HG02870 (cell line): Measurements from ENCODE around the gene PRLR.
"Not testable (repeated sequence)": the region's sequence is repeated elsewhere in the genome, so short reads cannot be mapped to it uniquely, and the experiment has no call there.

Experiments used
- ATAC-seq: cut with Tn5 transposase; IDR thresholded peaks from one replicate; pipeline ENCODE4 v1.9.1; 2021; ENCODE audit warnings: mild to moderate bottlenecking, moderate library complexity; ENCODE audit not compliant: unreplicated experiment

Gene PRLR

DNA sequence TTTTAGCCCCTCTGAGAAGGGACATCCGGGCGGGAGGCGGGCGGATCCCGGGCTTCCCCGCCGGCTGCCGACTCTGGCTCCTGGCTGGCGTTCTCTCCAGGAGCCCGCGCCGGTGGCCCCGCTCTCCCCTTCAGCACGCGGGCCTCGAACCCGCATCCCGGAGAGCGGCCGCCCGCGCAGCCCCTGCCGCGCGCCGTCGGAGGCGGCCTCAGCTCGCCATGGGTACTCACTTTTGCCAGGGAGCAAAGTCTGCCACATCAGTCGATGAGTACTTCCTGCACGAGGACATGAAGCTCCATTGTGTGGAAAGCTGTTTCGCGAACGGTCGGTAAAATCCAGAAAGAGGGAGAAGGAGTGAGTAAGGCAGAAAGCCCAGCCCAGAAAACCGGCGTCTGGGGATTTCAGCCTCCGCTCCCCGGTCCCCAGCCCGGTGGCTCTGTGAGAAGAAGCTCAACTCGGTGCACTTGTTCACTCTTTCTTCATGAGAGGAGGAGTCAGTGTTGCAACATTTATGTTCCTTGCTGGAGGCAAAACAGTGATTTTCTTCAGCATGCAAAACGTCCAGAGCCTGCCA is at the start of gene PRLR:
PRLR (minus strand) TSS at position 450 of the 574 bp plus-strand sequence. CDS start 140,867 bp downstream, outside the sequence.
- ATAC-seq = no peak

DNA sequence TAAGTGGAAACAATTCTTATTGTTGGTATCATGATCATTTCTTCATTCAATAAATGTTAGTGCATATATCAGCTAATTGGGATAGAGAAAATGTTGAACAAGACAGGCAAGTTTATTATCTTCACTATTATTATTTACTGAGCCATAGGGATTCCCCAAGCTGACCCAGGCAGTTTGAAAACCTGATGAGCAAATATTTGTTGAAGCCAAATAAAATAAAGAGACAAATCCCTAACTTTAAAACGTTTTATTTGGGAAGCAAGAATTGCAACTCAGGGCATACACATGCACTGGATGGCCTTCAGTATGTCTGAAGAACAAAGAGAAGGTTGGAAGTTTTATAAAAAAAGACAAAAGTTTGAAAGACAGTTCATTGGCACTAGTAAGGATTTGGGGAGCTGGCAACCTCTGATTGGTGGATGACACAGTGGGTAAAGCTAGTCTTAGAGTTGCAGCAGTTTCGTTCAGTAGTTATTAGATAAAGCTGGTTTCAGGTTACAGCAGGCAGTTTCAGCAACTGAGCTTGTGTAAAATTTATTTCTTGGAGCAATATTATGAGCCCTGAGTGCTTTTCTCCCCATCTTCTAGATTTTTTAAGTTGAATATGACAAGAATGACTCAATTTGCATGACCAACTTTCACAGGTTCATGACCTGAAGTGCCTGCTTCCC is 44.7 kb upstream of the PRLR start:
- no peak for ATAC-seq

DNA sequence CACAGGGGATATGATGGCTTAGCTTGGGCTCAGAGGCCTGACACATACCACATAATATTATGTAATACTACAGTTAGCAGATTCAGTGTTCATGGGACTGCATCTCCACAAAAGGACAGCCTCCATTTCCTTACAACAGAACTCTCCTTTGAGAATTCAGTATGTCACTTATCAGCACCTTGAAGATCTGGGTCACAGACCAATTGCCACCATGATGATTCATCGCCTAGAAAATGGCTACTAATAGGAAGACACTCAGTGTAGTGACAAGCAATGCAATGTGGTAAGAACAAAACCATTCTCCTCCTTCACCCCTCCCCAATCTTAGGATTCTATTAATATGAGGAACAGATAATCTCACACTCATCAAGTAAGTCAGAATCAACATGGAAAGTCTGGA is 38.7 kb upstream of the PRLR start:
- ATAC-seq = no peak

DNA sequence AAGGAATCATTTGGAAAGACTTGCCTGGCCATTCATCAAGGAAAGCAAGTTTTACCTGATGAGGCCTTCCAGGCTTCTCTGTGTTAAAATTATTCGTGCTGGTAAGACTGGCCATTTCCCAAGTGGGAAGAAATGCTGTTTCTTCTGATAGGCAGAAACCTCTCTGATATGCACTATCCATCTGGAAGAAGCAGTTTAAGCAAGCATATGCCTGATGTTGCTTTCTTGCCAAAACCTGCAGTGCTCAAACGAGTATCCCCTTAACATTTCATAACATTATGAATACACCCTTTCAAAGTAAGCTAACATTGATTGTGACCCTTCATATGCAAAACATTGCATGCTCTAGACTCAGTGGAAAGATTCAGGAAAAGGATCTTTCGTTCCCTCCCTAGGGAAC is 36.0 kb upstream of the PRLR start:
- no peak for ATAC-seq

DNA sequence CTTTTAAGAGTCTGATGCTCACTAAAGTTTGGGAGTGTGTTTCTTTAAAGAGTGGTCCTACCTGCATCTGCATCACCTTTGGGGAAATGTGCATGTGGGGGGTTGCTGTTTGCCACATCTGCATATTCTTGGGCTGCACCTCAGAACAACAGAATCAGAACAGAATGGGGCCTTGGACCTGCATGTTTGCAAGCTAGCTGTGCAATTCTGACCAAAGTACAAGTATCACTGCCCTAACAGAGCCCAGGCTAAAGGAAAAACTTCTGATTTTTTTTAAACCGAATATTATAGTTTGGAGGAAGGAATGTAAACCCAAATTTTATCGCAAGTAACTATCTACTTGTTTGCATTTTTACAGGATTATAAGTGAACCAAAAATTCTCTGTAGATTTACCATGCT is 34.2 kb upstream of the PRLR start:
- no peak for ATAC-seq

DNA sequence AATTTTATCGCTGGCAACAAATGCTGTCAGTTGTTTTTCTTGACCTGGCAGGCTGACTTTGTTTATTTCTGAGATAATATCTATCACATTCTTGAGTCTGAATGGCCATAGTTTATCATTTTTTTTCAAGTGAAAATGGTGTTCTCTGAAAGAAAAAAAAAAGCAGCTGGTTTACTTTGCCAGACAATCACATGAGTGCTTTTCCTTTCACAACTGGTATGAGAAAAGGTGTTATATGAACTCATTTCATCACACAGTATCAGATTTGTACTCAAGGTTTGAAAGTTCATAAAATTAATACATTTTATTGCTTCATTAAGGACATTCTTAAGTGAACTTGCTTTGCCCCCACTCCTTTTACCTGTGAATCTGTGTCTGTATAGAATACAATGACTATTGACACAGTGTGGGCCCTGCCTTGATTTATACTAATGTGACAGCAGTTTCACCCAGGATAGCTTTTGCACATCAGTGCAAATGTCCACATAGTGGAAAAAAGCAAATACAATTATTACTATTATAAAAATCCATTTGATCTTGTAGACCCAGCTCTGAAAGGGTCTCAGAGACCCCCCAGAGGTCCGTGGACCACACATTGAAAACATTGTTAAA is 33.1 kb upstream of the PRLR start:
- ATAC-seq = no peak

DNA sequence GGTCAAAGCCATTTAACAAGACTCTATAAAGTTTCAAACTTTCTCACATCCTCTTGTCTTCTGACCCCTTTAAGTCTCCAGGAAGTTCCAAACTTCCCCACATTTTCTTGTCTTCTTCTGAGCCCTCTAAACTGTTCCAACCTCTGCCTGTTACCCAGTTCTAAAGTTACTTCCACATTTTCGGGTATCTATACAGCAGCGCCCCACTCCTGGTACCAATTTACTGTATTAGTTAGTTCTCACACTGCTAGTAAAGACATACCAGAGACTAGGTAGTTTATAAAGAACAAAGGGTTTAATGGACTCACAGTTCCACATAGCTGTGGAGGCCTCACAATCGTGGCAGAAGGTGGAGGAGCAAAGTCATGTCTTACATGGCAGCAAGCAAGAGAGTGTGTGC is 23.3 kb upstream of the PRLR start:
- no peak for ATAC-seq

DNA sequence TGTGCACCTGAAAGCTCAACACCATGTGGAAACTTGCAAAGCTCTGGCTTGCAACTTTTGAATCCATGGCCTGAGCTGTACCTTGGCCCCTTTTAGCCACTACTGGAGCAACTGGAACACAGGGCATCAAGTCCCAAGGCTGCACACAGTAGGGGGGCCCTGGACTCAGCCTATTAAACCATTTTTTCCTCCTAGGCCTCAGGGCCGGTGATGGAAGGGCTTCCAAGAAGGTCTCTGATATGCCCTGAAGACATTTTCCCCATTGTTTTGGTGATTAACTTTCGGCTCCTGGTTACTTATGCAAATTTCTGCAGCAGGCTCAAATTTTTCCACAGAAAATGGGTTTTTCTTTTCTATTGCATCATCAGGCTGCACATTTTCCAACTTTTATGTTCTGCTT is 22.7 kb upstream of the PRLR start:
- ATAC-seq = no peak

DNA sequence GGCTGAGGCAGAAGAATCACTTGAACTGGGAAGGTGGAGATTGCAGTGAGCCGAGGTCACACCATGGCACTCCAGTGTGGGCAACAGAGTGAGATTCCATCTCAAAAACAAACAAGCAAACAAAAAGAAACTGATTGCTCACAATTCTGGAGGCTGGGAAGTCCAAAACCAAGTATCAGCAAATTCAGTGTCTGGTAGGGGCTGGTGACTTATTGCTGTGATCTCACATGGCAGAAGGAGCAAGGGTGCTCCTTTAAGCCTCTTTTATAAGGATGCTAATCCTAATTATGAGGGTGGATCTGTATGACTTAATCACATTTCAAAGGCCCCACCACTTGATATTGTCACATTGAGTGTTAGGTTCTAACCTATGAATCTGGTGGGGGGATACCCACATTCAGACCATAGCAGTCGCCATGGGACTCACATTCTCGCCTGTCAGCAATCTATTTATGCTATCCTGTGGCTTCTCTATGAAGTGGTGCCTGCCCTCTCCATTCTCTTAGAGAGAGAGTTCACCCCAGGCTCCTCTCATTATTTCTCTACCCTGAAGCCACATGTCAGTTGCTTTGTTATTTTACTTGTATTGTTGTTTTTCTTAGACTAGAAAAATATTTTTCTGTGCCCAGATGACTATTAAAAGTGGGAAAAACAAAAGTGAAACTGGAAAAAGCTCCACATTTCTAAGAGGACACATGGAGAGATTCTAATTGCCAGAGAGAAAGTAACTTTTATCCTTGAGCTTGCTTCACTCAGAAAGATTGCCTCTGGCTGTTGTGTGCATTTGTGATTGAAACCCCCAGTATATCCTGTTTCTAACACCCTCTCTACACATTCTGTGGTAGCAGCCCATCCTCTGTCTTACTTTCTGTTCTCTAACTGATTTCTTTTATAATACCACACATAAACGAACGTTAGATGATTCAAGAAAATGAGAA is 18.8 kb upstream of the PRLR start:
- ATAC-seq = no peak

DNA sequence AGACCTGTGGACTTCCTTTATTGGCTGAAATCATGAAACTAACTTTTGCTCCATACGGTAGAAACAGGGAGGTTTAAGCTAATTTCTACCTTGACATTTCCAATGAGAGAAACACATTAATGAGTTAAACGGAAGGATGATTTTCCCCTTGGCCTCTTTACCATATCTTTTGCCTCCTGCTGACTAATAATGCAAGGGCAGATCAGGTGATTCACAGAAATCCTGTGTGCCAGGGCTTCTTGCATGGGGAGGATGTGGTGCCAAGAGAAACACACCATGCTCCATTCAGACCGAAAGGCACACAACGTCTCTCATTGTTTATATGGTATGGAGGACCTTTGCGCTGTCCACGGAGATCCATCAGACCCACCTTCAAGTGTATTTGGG is 17.4 kb upstream of the PRLR start:
- ATAC-seq = no peak

DNA sequence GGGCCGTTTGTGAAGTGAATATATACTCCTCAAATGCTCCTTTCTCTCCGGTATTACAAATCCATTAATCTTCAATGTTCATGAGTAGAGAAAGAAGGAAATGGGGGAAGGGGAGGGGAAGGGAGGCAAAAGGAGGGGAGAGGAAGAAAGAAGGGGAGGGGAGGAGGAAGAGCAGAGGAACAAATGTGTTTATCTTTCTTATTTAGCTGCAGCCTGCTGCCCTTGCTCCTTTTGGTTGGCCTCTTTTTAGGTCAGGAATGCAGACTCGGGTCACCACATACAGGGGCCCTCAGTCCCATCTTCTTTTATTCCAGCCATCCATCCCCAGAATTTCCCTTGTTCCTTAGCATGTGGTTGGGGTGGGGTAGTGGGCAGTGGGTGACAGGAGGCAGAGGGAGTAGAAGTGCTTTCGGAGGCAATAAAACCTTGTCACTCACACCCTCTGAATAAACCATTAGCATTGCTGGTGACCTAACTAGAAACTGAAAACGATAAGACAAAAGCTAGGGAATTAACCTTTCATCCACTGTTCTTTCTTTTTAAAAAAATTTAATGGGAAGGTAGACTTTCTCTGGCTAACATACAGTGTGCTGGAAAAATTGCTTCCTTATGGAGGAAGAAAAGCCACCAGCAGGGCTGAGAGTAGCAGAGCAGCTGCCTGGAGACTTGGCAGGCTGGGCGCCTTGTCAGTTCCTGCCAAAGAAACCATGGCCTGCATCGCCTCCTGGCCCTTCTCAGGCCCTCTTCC is 16.8 kb upstream of the PRLR start:
- ATAC-seq = no peak

DNA sequence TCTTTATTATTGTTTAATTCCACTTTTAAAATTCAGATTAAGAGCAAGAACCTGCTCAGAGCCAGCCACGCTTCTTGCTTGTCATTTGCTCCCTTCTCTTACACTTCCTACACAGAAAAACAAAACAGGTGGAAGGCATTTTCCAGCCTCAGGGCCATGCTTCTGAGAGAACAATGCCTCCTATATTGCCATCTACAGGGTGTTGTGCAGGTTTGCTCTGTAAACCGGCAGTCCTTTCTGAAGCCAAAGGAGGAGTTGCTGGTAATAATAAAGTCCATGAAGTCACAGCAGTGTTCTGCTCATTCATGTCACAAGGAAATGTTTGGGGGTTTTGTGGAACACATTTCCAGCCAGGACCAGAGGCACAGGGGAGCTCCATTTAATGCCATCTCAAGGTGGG is 16.1 kb upstream of the PRLR start:
- ATAC-seq = no peak

DNA sequence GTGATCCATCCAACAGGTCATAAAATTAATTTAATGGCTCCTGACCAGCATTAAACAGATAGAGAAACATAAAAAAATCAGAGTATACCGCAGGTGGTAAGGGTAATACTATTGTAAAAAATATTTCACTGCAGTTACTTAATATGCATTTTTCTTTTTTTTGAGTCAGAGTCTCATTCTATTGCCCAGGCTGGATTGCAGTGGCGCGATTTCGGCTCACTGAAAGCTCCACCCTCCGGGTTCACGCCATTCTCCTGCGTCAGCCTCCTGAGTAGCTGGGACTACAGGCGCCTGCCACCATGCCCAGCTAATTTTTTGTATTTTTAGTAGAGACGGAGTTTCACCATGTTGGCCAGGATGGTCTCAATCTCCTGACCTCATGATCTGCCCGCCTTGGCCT is 15.1 kb upstream of the PRLR start:
- ATAC-seq = not testable (repeated sequence)

DNA sequence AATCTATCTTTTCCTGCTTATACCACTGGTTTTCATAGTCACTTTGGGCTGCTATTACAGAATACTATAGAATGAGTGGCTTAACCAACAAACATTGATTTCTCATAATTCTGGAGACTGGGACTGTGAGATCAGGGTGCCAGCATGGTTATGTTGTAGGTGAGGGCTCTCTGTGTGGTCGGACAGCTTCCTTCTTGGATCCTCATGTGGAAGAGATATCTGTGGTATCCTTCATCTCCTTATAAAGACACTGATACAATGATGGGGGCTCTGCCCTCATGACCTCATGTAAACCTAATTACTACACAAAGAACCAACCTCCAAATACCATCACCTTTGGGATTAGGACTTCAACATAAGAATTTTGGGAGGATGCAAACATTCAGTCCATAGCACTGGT is 13.9 kb upstream of the PRLR start:
- ATAC-seq = no peak

DNA sequence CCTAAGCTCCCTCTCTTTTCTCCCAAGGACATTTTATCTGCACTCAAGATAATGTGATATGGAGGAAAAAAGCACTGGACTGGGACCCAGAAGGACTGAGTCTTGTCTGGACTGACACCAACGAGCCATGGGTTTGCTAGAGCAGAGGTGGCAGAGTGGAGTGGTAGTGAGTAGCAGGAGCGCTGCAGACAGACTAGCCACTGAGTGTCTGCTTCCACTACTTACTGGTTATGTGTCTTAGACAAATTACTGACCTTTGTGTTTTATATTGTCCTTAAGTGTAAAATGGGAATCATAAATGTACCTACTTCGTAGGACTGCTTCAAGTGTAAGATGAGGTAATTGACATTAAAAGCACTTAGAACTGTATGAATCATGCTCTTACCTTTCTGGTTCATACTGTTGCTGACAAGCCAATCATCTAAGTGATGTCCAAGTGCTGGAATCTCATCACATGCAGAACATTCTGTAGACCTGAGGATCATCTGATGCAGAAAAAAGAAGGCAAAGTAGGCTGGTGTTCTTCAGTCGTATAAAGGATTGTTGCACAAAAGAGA is 12.5 kb upstream of the PRLR start:
- no peak for ATAC-seq

DNA sequence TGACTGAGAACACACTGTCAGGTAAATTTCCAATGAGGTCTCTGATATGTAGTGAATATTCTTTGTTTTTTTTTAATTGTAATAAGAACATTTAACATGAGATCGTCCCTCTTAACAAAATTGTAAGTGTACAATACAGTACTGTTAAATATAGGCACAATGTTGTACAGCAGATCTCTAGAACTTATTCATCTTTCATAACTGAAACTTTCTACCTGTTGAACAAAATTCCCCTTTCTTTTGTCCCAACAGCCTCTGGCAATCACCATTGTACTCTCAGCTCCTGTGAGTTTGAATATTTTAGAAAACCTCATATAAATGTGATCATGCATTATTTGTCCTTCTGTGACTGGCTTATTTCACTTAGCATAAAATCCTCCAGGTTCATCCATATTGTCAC is 10.6 kb upstream of the PRLR start:
- ATAC-seq = no peak

DNA sequence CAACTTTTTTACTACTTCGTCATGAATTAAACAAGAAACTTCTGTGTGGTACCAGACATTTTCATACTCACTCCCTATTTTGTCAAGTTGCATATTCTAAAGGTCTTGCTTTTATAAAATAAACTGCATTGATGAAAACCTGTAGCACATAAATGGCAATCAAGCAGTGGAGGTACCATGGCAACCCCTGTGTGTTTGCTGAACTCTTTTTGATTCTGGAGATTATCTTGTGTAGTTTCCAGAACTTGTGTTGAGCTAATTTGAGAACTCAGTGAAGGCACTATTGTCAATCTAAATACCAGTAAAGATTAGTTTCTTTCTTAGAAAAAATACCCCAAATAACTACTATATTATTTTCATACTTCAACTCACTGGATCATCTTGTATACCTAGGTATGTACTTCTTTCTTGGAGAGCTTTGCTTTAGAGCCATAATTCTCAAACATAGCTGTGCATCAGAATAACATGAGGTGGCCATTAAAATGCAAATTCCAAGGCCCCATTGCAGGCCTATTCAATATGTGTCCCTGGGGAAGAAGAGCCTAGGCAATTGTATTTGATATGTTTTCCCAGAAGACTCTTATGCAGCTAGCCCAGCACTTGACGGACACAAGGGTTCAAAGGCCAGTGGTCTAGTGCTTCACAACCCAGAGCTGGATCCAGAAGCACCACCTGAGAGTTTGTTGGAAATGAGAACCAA is 9.8 kb upstream of the PRLR start:
- no peak for ATAC-seq

DNA sequence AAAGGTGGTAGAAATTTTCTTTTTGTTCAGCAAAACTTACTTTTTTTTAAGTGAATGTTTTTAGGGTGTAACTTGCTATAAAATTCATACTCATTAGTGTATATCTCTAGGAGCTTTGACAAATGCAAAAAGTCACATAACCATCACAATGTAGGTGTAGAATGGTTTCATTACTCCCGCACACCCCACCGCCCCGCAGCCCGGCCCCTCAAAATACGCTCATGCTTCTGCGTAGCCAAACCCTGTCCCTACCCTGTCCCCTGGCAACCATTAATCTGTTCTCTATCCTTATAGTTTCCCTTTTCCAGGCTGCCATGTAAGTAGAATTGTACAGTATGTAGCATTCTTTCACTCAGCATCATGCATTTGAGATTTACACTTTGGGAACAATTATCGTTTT is 9.2 kb upstream of the PRLR start:
- no peak for ATAC-seq

DNA sequence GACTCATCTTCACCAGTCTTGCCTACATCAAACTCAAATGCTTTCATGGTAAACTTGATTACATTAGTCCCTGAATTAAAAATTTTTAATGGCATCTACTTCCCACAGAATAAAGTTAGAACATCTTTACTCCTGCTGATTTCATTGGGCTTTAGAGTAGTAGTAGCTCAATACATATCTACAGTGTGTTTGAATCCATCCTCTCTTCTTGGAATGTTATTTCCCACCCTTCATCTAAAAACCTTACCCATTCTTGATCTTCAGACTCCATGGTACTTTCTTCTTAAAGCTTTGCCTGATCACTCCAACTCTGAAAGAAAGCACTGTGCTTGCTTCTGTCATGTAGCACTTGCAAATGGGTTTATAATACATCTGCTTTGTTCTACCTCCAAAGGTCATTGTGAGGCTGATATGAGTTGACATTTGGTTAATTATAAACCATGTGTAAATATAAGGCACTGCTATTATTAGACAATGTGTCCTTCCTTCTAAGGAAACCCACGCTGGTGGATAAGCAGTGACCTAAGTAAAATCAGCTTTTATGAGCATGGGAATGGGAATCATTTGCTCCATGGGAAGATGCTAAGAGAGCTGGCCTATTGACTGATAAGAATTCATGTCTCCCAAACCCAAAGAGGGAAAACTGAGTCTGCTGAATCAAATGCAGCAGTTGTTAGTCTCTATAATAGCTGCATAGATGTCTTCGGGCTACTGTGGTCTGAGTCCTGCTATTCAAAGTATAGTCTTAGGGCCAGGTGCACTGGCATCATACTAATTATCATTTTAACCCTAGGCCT is 7.5 kb upstream of the PRLR start:
- no peak for ATAC-seq
